ENCODE measurements around the gene SLC25A1. TPM values are rescaled to one million over a fixed set of nuclear protein-coding genes. Genes with fewer than 3 reads are reported as not detected.

The SLC25A1 gene
- total and polyA plus RNA-seq, 2 of the 8 experiments (the other 6 are each of a cell fraction or from before 2014, with no cell fraction given) = 110 to 148 TPM

GRCh38 chr22:19134874-19135273 is 43.7 kb downstream of the SLC25A1 start (continued):
- no peak for TF ChIP-seq EZH2 (IDR thresholded peaks at IDR 0.05; ENCODE audit: low read depth, low read length, severe bottlenecking)
- no peak for TF ChIP-seq POU5F1 (IDR thresholded peaks at IDR 0.05; ENCODE audit: low read depth, low read length)
- TF ChIP-seq TAF1 (IDR thresholded peaks at IDR 0.05; ENCODE audit: low read depth, low read length) = no peak
- TF ChIP-seq ATF2 (IDR thresholded peaks at IDR 0.05; ENCODE audit: low read length) = no peak
- no peak for TF ChIP-seq RBBP5 (IDR thresholded peaks at IDR 0.05; ENCODE audit: borderline replicate concordance, low read depth, low read length)
- TF ChIP-seq SIX5 (IDR thresholded peaks at IDR 0.05; ENCODE audit: low read depth, low read length) = no peak
- no peak for TF ChIP-seq SAP30 (IDR thresholded peaks at IDR 0.05; ENCODE audit: insufficient read depth, insufficient replicate concordance, low read length)
- no peak for TF ChIP-seq SP2 (IDR thresholded peaks at IDR 0.05; ENCODE audit: low read length)

All from H1 (cell line).